GM19324 (cell line): ENCODE measurements around the gene GPSM1.

ENCODE experiments used
- ATAC-seq: cut with Tn5 transposase; IDR thresholded peaks from one replicate; pipeline ENCODE4 v1.9.1; 2021; ENCODE audit warnings: mild to moderate bottlenecking, moderate library complexity; ENCODE audit not compliant: unreplicated experiment, low FRiP score

GPSM1 gene

GRCh38 chr9:136387217-136387616, 59.9 kb downstream of the GPSM1 start:
- no peak for ATAC-seq

- ATAC-seq, result no peak
Observed at GRCh38 chr9:136389396-136389795, 62.1 kb downstream of the GPSM1 start.

GRCh38 chr9:136391737-136392537, 64.6 kb downstream of the GPSM1 start:
- no peak for ATAC-seq

- no peak for ATAC-seq
Observed at GRCh38 chr9:136392538-136393449, 65.5 kb downstream of the GPSM1 start.

GRCh38 chr9:136393531-136393930, 66.2 kb downstream of the GPSM1 start:
- no peak for ATAC-seq

GRCh38 chr9:136394312-136395019, 67.1 kb downstream of the GPSM1 start:
- no peak for ATAC-seq

GRCh38 chr9:136395020-136395340, 67.6 kb downstream of the GPSM1 start:
- no peak for ATAC-seq

- ATAC-seq, result no peak
Observed at GRCh38 chr9:136395345-136396218, 68.2 kb downstream of the GPSM1 start.

- no peak for ATAC-seq
Observed at GRCh38 chr9:136396219-136396515, 68.8 kb downstream of the GPSM1 start.

GRCh38 chr9:136397643-136398042, 70.3 kb downstream of the GPSM1 start:
- no peak for ATAC-seq

- no peak for ATAC-seq
Observed at GRCh38 chr9:136398286-136398685, 70.9 kb downstream of the GPSM1 start.

GRCh38 chr9:136399176-136400037, 72.1 kb downstream of the GPSM1 start:
- ATAC-seq, result peak; percentile 22

- peak; percentile 79 for ATAC-seq
Observed at GRCh38 chr9:136400038-136400834, 72.9 kb downstream of the GPSM1 start, which contains the start of gene SNAPC4. Gene SNAPC4, minus strand, starts transcription at chr9:136400170. Its CDS starts 1,742 bp downstream, at chr9:136398428.

- ATAC-seq, result no peak
Observed at GRCh38 chr9:136401173-136401922, 74.0 kb downstream of the GPSM1 start.

- no peak for ATAC-seq
Observed at GRCh38 chr9:136402067-136402466, 74.7 kb downstream of the GPSM1 start.

- no peak for ATAC-seq
Observed at GRCh38 chr9:136403538-136403914, 76.2 kb downstream of the GPSM1 start.

GRCh38 chr9:136403915-136404800, 76.8 kb downstream of the GPSM1 start:
- ATAC-seq, result no peak
